A549 (cell line): ENCODE results near the gene FOXO6. TPM values are rescaled to one million over a fixed set of nuclear protein-coding genes. Genes with fewer than 3 reads are reported as not detected.

Experiments used
- ATAC-seq, 2 experiments: fragments of 200-7000 bp in 1 of 2; fragments of >200 bp in 1 of 2; cut with Nextera tagmentation in 1 of 2; cut with Tn5 transposase in 1 of 2; 3 replicates each; pipeline versions ENCODE4 v1.8.0 to v1.9.1; 2018 to 2020; ENCODE audit warnings: mild to moderate bottlenecking in 1 of 2, moderate library complexity in 1 of 2
- CTCF ChIA-PET: fragments of 300-600 bp; sonication (Branson Sonifier 250); formaldehyde crosslinking; extraction: SDS; loops from one replicate; lab custom pipeline; 2021; ENCODE audit warnings: antibody characterized with exemption, inconsistent platforms; lab: Yijun Ruan, JAX
- POLR2A ChIA-PET: fragments of 350-600 bp; formaldehyde crosslinking; extraction: SDS; loops from one replicate; lab custom pipeline; 2021; ENCODE audit warnings: antibody characterized with exemption, inconsistent platforms; lab: Yijun Ruan, JAX
- DNase-seq, 2 experiments: peaks; one replicate each; pipeline versions ENCODE4 v3.0.0 to v3.0.0-alpha.2; 2011 to 2016; ENCODE audit warnings: low read depth in 1 of 2, low spot score in 1 of 2
- FAIRE-seq: peaks from 2 replicates; lab custom pipeline; 2011; peaks lifted over from hg19 to GRCh38; lab: Jason Lieb, UNC
- H3K27ac ChIP-seq, 2 experiments: fragments of >200 bp; sonication (Bioruptor Twin); formaldehyde crosslinking; 3 replicates each; pipeline ENCODE4 v1.5.1; 2016 to 2017
- H3K4me1 ChIP-seq: fragments of >200 bp; sonication (Bioruptor Twin); formaldehyde crosslinking; 3 replicates; pipeline ENCODE4 v1.6.1; 2016
- H3K4me2 ChIP-seq: fragments of >200 bp; sonication (Bioruptor Twin); formaldehyde crosslinking; 3 replicates; pipeline ENCODE4 v1.6.1; 2016
- H3K4me3 ChIP-seq: fragments of >200 bp; sonication (Bioruptor Twin); formaldehyde crosslinking; 3 replicates; pipeline ENCODE4 v1.5.1; 2016
- H3K9me3 ChIP-seq: fragments of >200 bp; sonication (Bioruptor Twin); formaldehyde crosslinking; 3 replicates; pipeline ENCODE4 v1.6.1; 2016
- ATOH8 ChIP-seq: fragments of 250-450 bp; sonication (Bioruptor Pico); IDR thresholded peaks from 2 replicates; pipeline ENCODE4 v1.5.0; 2020; ENCODE audit warnings: low read depth, mild to moderate bottlenecking, moderate library complexity
- CBX2 ChIP-seq: fragments of 200-600 bp; sonication (generic); IDR thresholded peaks from 2 replicates; pipeline ENCODE4 v1.6.1; 2016; ENCODE audit warnings: low read depth, mild to moderate bottlenecking, borderline replicate concordance
- CHD2 ChIP-seq: fragments of 150-350 bp; IDR thresholded peaks from 2 replicates; pipeline ENCODE4 v1.6.1; 2014; ENCODE audit warnings: low read length; ENCODE audit not compliant: partially characterized antibody
- CHD4 ChIP-seq: fragments of 200-600 bp; sonication (generic); IDR thresholded peaks from 2 replicates; pipeline ENCODE4 v1.6.1; 2016; ENCODE audit warnings: antibody characterized with exemption, mild to moderate bottlenecking, borderline replicate concordance
- EHF ChIP-seq: fragments of 250-450 bp; sonication (Bioruptor Pico); IDR thresholded peaks from 2 replicates; pipeline ENCODE4 v1.5.0; 2020; ENCODE audit warnings: mild to moderate bottlenecking
- FOXS1 ChIP-seq: fragments of 250-450 bp; sonication (Bioruptor Pico); IDR thresholded peaks from 2 replicates; pipeline ENCODE4 v1.5.0; 2020; ENCODE audit warnings: mild to moderate bottlenecking, moderate library complexity
- GATA3 ChIP-seq: IDR thresholded peaks from 2 replicates; pipeline ENCODE4 v1.6.1; 2012; ENCODE audit warnings: borderline replicate concordance
- HMGXB4 ChIP-seq: fragments of 250-450 bp; sonication (Bioruptor Pico); IDR thresholded peaks from 2 replicates; pipeline ENCODE4 v1.5.0; 2021; ENCODE audit warnings: mild to moderate bottlenecking, moderate library complexity, borderline replicate concordance
- HOXA7 ChIP-seq: fragments of 250-450 bp; sonication (Bioruptor Pico); IDR thresholded peaks from 2 replicates; pipeline ENCODE4 v1.5.0; 2020; ENCODE audit warnings: mild to moderate bottlenecking, moderate library complexity
- JUN ChIP-seq, 2 experiments: fragments of >200 bp; sonication (Bioruptor Twin); formaldehyde crosslinking; IDR thresholded peaks; 2 replicates in 1 of 2; 3 replicates in 1 of 2; pipeline ENCODE4 v1.6.1; 2016 to 2017
- JUNB ChIP-seq: fragments of >200 bp; sonication (Bioruptor Twin); formaldehyde crosslinking; IDR thresholded peaks from 2 replicates; pipeline ENCODE4 v1.6.1; 2016
- KDM1A ChIP-seq: fragments of 200-600 bp; sonication (generic); IDR thresholded peaks from 2 replicates; pipeline ENCODE4 v1.6.1; 2016; ENCODE audit warnings: low read depth, mild to moderate bottlenecking
- RCOR1 ChIP-seq: fragments of 150-350 bp; IDR thresholded peaks from 2 replicates; pipeline ENCODE4 v1.6.1; 2014; ENCODE audit warnings: antibody characterized with exemption, low read length, low read depth
- RNF2 ChIP-seq: fragments of 200-600 bp; sonication (generic); IDR thresholded peaks from 2 replicates; pipeline ENCODE4 v1.6.1; 2016; ENCODE audit warnings: low read depth, mild to moderate bottlenecking, antibody characterized with exemption, moderate library complexity, borderline replicate concordance
- SREBF2 ChIP-seq: fragments of 450-650 bp; IDR thresholded peaks from 2 replicates; pipeline ENCODE4 v1.6.1; 2014; ENCODE audit warnings: mild to moderate bottlenecking, moderate library complexity
- USF2 ChIP-seq: fragments of 450-650 bp; IDR thresholded peaks from 2 replicates; pipeline ENCODE4 v1.6.1; 2014; ENCODE audit warnings: antibody characterized with exemption
- ZNF302 ChIP-seq: fragments of 250-450 bp; sonication (Bioruptor Pico); IDR thresholded peaks from 2 replicates; pipeline ENCODE4 v1.9.0; 2021; ENCODE audit warnings: inconsistent platforms, mild to moderate bottlenecking, moderate library complexity
- ZSCAN20 ChIP-seq: fragments of 250-450 bp; sonication (Bioruptor Pico); IDR thresholded peaks from 2 replicates; pipeline ENCODE4 v1.8.0; 2022; ENCODE audit warnings: mild to moderate bottlenecking, moderate library complexity
- WGBS: methylation state at CpG from one replicate; pipeline ENCODE4 v1.1.6; 2017; ENCODE audit errors: missing lambda C conversion rate; 5-methylcytosine and 5-hydroxymethylcytosine counted together
- polyA plus RNA-seq, 4 experiments: library from polyadenylated mRNA; depleted of rRNA in 3 of 4; stranded (reverse); fragments of >200 nt; fragmentation: RNase III in 1 of 4; extraction: RNeasy Plus Mini Kit Qiagen cat#74134 plus additional on column Dnase treatment in 1 of 4; gene quantifications; 2 replicates in 3 of 4; 3 replicates in 1 of 4; pipeline ENCODE4 v1.2.3, GENCODE V29; 2011 to 2017
- TF ChIP-seq, protein P1 (sequence below): fragments of >200 bp; sonication (Bioruptor Twin); formaldehyde crosslinking; IDR thresholded peaks from 3 replicates; pipeline ENCODE4 v1.6.1; 2016
- TF ChIP-seq, protein P2 (sequence below): IDR thresholded peaks from 2 replicates; pipeline ENCODE4 v1.6.1; 2012; ENCODE audit warnings: low read depth, borderline replicate concordance
- TF ChIP-seq, protein P3 (sequence below): fragments of >200 bp; sonication (Bioruptor Twin); formaldehyde crosslinking; IDR thresholded peaks from 3 replicates; pipeline ENCODE4 v1.5.1; 2016

Gene FOXO6
- polyA plus RNA-seq, 2 of the 4 experiments (the other 2 are of a cell fraction), result 0.10 to 0.25 TPM

DNA sequence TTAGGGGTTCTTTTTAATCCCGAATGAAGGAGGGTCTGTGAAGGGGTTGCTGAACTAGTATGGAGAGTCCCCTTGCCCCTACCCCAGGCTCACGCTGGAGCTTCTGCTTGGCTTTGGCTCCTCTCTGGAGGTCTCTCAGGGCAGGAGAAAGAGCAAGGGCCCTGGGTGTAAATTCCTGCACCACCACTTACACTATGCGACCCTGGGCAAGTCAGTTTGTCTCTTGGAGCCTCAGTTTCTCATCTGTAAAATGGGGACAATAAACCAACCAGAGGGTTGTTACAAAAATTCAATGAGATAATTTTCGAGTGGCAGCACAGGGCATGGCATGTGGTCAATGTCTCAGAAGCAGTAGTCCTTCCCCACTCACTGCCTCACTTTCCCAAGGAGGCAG is 11.4 kb downstream of the FOXO6 start:
- no peaks in the 10 kb centered on the region for H3K9me3 ChIP-seq
- no peak overlapping the region for H3K4me3 ChIP-seq
- FAIRE-seq, result no peak
- no peak overlapping the region for H3K27ac ChIP-seq
- no peak overlapping the region for H3K4me2 ChIP-seq
- ATAC-seq, result no peak
- no peak for DNase-seq
- no peak for TF ChIP-seq FOXS1 (CRISPR knock-in tag)
- no peak for TF ChIP-seq USF2
- no peak for TF ChIP-seq KDM1A
- TF ChIP-seq, protein P1, sequence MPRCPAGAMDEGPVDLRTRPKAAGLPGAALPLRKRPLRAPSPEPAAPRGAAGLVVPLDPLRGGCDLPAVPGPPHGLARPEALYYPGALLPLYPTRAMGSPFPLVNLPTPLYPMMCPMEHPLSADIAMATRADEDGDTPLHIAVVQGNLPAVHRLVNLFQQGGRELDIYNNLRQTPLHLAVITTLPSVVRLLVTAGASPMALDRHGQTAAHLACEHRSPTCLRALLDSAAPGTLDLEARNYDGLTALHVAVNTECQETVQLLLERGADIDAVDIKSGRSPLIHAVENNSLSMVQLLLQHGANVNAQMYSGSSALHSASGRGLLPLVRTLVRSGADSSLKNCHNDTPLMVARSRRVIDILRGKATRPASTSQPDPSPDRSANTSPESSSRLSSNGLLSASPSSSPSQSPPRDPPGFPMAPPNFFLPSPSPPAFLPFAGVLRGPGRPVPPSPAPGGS, result no peak
- no peak for TF ChIP-seq ZNF302
- no peak for TF ChIP-seq JUN (IDR thresholded peaks at IDR 0.05)
- H3K4me1 ChIP-seq, result peaks cover 9% of the 10 kb centered on the region; the same call in 2 of the 3 replicates
- ChIA-PET CTCF (interaction anchor here (0.9 to 1.4 kb wide), 3 partner anchors 12 to 46 kb away, joined by 3 read pairs; partner anchors contain the start of gene FOXO6), POLR2A (no interaction called here)
- 67% methylated on average over 3 of the region's 4 CpGs for WGBS

DNA sequence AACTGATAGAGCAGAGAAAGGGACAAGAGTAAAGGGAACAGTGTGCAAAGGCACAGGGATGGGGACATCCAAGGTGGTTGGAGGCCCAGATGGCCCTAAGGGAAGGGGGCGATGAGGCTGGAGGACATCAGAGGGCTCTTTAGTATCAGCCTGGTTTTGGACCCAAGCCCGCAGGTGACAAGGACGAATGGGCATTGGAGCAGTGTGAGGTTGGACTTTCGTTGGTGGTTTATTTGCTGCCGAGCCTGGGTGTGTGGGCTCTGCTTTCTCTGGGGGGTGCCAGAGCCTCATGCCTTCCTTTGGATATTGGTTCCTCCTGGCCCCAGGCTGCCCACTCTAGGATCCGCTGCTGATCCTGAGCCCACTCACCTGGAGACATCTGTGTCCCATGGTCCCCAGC is 12.1 kb downstream of the FOXO6 start:
- no peak overlapping the region for H3K4me3 ChIP-seq
- no peak for DNase-seq
- FAIRE-seq, result no peak
- H3K4me1 ChIP-seq, result peaks cover 9% of the 10 kb centered on the region; the same call in 2 of the 3 replicates
- ATAC-seq, result no peak
- no peak overlapping the region for H3K27ac ChIP-seq
- ChIA-PET CTCF (interaction anchor here (0.9 kb wide), 1 partner anchor 45 kb away, joined by 3 read pairs; no protein-coding TSS in a partner anchor), POLR2A (no interaction called here)
- H3K9me3 ChIP-seq, result no peaks in the 10 kb centered on the region
- no peak overlapping the region for H3K4me2 ChIP-seq
- WGBS, result 96% methylated on average over 5 of the region's 6 CpGs
- no peak for TF ChIP-seq RNF2
- no peak for TF ChIP-seq JUNB
- no peak for TF ChIP-seq CHD2
- TF ChIP-seq, protein P2, sequence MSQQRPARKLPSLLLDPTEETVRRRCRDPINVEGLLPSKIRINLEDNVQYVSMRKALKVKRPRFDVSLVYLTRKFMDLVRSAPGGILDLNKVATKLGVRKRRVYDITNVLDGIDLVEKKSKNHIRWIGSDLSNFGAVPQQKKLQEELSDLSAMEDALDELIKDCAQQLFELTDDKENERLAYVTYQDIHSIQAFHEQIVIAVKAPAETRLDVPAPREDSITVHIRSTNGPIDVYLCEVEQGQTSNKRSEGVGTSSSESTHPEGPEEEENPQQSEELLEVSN, result no peak
- no peak for TF ChIP-seq ATOH8
- TF ChIP-seq CHD4, result no peak
- TF ChIP-seq, protein P1, result no peak
- TF ChIP-seq USF2, result no peak
- no peak for TF ChIP-seq CBX2
- TF ChIP-seq ZSCAN20 (CRISPR knock-in tag), result no peak
- TF ChIP-seq, protein P3, sequence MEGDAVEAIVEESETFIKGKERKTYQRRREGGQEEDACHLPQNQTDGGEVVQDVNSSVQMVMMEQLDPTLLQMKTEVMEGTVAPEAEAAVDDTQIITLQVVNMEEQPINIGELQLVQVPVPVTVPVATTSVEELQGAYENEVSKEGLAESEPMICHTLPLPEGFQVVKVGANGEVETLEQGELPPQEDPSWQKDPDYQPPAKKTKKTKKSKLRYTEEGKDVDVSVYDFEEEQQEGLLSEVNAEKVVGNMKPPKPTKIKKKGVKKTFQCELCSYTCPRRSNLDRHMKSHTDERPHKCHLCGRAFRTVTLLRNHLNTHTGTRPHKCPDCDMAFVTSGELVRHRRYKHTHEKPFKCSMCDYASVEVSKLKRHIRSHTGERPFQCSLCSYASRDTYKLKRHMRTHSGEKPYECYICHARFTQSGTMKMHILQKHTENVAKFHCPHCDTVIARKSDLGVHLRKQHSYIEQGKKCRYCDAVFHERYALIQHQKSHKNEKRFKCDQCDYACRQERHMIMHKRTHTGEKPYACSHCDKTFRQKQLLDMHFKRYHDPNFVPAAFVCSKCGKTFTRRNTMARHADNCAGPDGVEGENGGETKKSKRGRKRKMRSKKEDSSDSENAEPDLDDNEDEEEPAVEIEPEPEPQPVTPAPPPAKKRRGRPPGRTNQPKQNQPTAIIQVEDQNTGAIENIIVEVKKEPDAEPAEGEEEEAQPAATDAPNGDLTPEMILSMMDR, result no peak
- TF ChIP-seq JUN (IDR thresholded peaks at IDR 0.05), result no peak
- TF ChIP-seq EHF (CRISPR knock-in tag), result no peak
- TF ChIP-seq RCOR1, result no peak
- TF ChIP-seq GATA3, result no peak
- TF ChIP-seq HOXA7 (CRISPR knock-in tag), result no peak
- no peak for TF ChIP-seq HMGXB4
- TF ChIP-seq SREBF2, result no peak
